ENCODE data around the gene PDGFB.
"Not testable (repeated sequence)": the region's sequence is repeated elsewhere in the genome, so short reads cannot be mapped to it uniquely, and the experiment has no call there.

Gene PDGFB

DNA sequence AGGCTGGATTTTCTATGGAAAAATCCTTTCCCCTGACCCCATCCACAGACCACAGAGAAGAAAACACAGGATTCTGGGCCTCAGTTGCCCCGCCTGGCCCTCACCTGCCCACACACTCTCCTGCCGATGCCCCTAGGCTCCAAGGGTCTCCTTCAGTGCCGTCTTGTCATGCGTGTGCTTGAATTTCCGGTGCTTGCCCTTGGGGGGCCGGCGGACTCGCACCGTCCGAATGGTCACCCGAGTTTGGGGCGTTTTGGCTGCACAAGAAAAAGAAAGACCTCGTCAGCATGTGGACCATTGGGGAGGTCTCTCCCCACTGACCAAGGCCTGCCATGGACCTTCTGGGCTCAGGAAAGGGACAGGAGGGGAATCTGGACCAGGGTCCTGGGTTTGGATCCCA, 19.2 kb downstream of the PDGFB start:
- no peak for DNase-seq (ENCODE audit: low spot score)

DNA sequence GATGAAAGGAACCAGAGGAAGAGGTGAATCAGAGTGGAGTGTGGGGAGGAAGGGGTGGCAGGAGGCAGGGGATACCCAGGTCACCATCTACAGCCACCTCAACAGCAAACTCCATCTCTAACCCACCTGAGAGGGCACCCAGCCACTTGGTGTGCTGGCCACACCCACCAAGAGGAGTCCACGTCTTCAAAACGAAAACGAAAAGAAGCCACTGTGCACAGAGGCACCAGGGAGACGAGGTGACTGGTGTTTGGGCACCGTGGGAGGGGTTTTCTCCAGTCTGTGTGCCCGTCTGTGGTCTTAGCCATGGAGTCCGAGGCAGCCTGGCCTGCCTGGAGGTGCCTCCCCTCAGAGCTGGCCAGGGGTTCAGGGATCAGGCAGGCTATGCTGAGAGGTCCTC, 20.2 kb downstream of the PDGFB start:
- DNase-seq (ENCODE audit: low spot score), result no peak

DNA sequence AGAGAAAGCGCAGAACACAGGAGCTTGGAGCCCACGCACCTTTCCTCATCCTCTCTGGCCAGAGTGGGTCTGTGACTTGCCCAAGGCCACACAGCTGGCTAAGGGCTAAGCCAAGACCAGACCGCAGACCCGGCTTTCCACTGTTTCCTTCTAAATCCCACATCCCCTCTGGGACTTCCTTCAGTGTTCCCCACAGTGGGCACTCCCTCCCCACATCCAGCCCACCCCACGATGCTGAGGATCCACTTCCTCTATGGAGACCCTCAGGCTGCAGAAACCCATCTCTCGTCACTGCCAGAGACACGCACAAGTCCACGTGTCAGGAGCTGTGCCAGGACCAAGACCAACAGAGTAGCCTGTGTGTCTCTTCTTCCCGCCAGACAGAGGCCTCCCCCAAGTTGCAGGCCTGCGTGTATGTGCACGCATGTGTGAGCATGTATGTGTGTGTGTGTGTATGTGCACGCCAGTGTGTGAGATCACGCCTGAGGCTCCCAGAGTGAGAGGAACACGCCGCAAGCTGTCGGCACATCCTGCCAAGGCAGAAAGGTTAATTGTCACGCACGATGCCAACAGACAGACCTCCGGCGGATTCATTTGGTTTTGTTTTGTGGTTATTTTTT, 21.6 kb downstream of the PDGFB start:
- no peak for DNase-seq (ENCODE audit: low spot score)

DNA sequence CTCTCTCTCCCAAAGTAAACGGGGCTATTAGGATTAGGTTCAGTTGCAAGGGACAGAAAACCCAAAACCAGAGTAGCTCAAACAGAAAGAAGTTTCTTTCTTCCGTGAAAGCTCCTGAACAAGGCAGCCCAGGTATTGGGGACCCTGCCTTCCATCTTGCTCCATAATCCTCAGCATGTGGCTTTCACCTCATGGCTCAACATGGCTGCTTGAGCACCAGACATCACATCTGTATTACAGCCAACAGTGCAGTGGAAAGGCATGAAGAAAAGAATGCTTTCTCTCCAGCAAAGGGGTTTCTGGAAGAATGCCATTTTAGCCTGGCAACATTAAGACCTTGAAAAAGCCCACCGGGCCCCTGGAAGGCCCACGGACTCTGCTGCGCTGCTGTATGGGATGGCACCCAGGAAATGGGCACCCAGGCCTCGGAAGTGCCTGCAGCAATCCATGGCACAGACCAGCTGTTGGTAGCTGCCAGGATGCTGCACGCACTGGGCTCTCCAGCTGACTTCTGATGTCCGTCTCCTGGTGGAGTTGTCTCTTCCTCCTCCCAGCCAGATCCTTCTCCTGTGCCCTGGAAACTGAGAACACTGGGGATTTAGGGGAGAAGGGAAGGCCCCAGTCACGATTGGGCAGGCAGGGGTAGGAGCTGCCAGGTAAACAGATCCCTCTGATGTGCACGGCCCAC, 22.6 kb downstream of the PDGFB start:
- no peak for DNase-seq (ENCODE audit: low spot score)

DNA sequence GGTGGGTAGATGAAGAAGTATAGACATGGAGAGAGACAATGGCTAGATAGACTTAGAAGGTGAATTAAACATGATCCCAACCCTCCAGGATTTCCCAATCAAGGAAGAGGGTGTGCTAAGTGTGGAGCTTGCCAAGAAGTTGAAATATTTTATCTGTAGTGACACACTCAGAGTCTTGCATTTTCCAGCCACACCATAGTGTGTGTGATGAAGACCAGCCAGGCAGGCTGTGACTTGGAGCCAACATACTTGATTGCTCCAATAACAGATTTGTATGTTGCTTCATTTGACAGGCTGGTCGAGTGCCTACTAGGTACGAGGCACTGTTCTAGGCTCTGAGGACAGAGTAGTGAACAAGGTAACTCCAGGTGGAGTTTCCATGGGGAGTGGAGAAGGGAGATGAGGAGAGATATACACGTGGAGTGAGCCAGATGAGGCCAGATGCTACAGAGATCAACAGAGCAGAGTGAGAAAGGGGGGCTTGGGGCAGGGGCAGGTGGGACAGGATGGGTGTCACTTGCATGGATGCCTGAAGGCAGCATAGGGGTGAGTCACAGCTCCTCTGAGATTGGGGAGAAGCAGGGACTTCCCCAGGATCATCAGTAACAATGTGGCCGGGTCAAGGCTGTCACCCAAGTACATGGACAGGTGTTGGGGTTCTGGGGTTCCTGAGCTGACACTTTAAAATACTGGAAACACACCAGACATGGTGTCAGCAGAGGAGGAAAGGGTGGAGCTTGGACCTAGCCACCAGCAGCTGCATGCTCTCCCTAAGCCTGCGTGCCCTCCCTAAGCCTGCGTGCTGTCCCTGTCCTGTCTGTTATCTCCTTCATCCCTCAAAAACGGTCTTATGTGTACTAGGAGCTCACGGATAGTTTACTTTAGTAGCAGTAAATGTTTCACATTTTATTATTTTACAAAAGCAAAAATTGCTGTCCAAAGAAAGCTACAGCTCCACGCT, 23.6 kb downstream of the PDGFB start:
- no peak for DNase-seq (ENCODE audit: low spot score)

DNA sequence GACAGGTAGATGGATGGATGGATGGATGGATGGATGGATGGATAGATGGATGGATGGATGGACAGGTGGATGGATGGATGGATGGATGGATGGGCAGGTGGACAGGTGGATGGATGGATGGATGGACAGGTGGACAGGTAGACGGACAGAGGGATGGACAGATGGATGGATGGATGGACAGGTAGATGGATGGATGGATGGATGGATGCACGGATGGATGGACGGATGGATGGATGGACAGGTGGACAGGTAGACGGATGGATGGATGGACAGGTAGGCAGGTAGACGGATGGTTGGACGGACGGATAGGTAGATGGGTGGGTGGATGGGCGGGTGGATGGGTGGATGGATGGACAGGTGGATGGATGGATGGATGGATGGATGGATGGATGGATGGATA, 24.3 kb downstream of the PDGFB start:
- DNase-seq (ENCODE audit: low spot score), result no peak

DNA sequence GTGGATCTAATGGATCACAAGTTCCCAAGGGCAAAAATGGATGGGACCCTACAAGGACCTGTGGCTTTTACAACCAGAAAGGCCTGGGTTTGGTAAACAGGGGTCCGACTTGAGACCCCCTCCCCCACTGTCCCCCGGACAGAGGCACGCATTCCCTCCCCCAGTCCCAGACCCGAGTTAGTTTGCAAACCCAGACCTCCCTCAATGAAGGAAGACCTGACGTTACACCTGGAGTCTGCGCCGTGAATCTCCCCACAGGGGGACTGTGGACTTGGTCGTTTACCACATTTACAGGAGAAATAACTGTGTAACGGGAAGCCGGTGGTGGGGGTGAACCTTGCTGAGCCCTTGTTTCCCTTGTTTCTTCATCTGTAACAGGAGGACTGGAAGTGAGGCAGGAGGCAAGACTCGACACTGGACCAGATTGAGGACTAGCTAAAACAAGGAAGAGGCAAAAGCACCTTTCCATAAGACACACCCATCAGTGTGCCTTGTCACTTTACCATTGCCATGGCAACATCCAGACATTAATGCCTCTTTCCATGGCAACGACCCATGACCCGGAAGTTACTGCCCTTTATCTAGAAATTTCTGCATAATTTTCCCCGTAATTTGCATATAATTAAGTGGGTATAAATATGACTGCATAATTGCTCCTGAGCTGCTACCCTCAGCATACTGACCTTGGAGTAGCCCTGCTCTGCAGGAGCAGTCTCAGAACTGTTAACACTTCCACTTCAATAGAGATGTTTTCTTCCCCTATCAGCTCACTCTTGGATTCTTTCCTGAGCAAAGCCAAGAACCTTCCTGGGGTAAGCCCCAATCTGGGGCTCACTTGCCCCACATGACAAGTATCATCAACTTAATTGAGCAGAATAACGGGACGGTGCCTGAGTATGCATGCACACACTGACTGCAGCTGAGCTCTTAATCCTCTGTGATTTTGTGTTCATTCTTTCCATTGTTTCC, 25.4 kb downstream of the PDGFB start:
- no peak for DNase-seq (ENCODE audit: low spot score)

GRCh38 chr22:39218432-39218831, 26.4 kb downstream of the PDGFB start:
- DNase-seq (ENCODE audit: low spot score), result not testable (repeated sequence)

- DNase-seq (ENCODE audit: low spot score), result no peak
Observed at GRCh38 chr22:39216143-39216490, 28.7 kb downstream of the PDGFB start.

- DNase-seq (ENCODE audit: low spot score), result peak; percentile 37
Observed at GRCh38 chr22:39215426-39216142, 29.2 kb downstream of the PDGFB start.

DNA sequence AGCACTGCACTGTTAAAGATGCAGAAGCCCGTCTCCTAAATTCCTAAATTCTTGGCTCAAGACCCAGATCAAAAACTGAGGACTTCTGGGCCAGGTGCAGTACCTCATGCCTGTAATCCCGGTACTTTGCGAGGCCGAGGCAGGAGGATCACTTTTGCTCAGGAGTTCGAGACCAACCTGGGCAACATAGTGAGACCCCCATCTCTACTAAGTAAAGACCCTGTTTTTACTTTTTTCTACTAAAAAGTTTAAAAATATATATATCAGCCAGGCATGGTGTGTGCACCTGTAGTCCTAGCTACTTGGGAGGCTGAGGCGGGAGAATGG, 29.7 kb downstream of the PDGFB start:
- DNase-seq (ENCODE audit: low spot score), result no peak

DNA sequence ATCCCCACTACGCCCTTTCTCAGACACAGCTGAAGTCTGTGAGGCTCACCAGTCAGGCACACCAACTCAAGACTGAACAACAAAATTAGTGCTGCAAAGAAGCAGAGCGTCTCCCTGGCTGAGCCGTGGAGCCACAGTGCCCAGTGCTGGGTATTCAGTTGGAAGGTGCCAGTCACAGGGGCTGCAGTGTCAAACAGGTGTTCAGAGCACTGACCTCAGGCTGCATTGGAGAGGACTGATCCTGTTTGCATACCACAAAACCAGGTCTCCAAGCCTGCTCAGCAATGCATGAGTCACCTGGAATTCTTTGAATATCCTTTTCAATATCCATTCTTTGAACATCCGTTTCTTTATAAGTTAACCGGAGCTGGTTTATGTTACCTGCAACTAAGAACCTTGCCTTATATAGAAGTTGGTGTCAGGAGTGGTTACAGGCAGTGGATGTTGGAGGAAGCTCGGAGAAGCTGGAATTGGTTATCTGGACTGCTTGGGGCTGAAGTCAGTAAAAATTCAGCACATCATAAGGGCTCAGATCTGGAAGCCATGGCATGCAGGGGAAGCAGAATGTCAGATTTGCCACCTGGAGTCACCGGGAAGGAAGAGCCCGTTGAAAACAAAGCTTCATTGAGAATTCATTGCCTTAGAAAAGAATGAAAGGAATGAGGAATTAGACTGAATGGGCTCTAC, 30.3 kb downstream of the PDGFB start:
- no peak for DNase-seq (ENCODE audit: low spot score)

DNA sequence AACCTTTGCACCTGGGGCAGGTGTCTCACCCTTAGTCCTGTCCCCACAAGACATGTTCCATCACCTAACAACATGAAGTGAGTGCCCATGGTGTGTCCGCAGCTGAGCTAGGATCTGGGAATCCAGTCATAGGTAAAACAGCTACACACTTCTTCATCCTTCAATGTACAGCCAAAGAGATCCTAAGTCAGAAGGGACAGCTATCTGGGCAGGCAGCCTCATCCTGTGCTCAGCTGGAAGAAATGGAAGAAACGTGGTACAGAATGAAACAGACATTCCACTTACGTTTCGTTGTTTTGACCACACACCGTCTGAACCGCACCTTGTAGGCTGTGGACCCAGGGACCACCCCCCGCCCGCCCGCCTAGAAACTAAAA, 30.8 kb downstream of the PDGFB start:
- DNase-seq (ENCODE audit: low spot score), result no peak

GRCh38 chr22:39212721-39213376, 31.9 kb downstream of the PDGFB start:
- DNase-seq (ENCODE audit: low spot score), result no peak

GRCh38 chr22:39209756-39210155, 35.0 kb downstream of the PDGFB start:
- DNase-seq (ENCODE audit: low spot score), result no peak

DNA sequence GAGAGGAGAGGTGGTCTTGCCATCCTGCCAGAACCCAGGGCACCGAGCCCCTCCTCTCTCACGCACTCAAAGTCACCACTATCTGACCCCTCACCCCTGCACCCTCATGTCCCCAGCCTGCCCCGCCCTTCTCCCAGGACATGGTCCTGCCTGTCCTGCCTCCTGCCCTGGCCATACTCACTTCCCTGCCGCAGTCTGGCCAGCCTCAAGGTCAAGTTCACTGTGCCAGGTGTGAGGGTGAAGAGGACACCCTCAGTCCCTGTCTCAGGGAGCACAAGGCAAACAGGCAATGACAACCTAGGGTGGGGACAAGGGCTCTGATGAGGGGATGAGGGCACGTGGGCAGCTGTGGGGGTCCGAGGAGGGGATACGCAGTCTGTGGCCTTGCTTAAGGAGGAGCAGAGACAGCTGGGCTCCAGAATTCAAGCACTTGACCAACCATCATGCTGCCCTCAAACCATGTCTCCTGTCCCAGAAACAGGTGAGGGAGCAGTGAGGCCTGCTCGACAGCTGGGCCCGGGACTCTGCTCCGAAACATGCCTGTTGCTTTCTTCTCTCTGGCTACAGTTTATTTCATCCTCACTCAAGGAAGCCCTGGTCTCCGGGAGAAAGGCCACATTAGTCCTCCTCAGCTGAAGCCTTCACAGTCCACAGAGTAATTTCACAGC, 36.6 kb downstream of the PDGFB start:
- no peak for DNase-seq (ENCODE audit: low spot score)

- no peak for DNase-seq (ENCODE audit: low spot score)
Observed at GRCh38 chr22:39207141-39208012, 37.4 kb downstream of the PDGFB start.

GRCh38 chr22:39206491-39206890, 38.3 kb downstream of the PDGFB start:
- DNase-seq (ENCODE audit: low spot score), result no peak
